Superior temporal gyrus (tissue), 1 donor: Measurements from ENCODE around the gene NEURL1.

ENCODE experiments used
- DNase-seq: peaks from one replicate; pipeline ENCODE4 v3.0.0-alpha.2; 2016; ENCODE audit errors: extremely low spot score

Gene NEURL1

GRCh38 chr10:103563231-103564115 lies 70.0 kb downstream of the NEURL1 start:
- DNase-seq = no peak

GRCh38 chr10:103564116-103564501 lies 70.6 kb downstream of the NEURL1 start:
- DNase-seq = no peak

- DNase-seq = no peak
Observed at GRCh38 chr10:103564776-103565520, 71.4 kb downstream of the NEURL1 start.

GRCh38 chr10:103566536-103566935 lies 73.0 kb downstream of the NEURL1 start:
- no peak for DNase-seq

- no peak for DNase-seq
Observed at GRCh38 chr10:103568505-103568904, 75.0 kb downstream of the NEURL1 start.

GRCh38 chr10:103569896-103570295 lies 76.4 kb downstream of the NEURL1 start:
- DNase-seq = no peak

GRCh38 chr10:103570844-103571655 lies 77.5 kb downstream of the NEURL1 start:
- DNase-seq = no peak

GRCh38 chr10:103571656-103571975 lies 78.1 kb downstream of the NEURL1 start:
- DNase-seq = no peak

- DNase-seq = no peak
Observed at GRCh38 chr10:103572347-103573204, 79.1 kb downstream of the NEURL1 start.

GRCh38 chr10:103573205-103573487 lies 79.6 kb downstream of the NEURL1 start:
- no peak for DNase-seq

- no peak for DNase-seq
Observed at GRCh38 chr10:103574097-103575061, 80.9 kb downstream of the NEURL1 start.

GRCh38 chr10:103575416-103576075 lies 82.0 kb downstream of the NEURL1 start:
- DNase-seq = no peak

- DNase-seq = no peak
Observed at GRCh38 chr10:103576076-103576471, 82.6 kb downstream of the NEURL1 start.

GRCh38 chr10:103576862-103577261 lies 83.4 kb downstream of the NEURL1 start:
- no peak for DNase-seq

- DNase-seq = no peak
Observed at GRCh38 chr10:103578782-103579382, 85.4 kb downstream of the NEURL1 start.

GRCh38 chr10:103580011-103580410 lies 86.5 kb downstream of the NEURL1 start:
- no peak for DNase-seq

GRCh38 chr10:103580430-103580829 lies 86.9 kb downstream of the NEURL1 start:
- no peak for DNase-seq

- DNase-seq = no peak
Observed at GRCh38 chr10:103581499-103581898, 88.0 kb downstream of the NEURL1 start.

GRCh38 chr10:103582331-103583123 lies 89.0 kb downstream of the NEURL1 start:
- no peak for DNase-seq
